Peyer's patch (tissue), 4 donors: ENCODE results near the gene RASSF3.

ENCODE experiments used
- CTCF ChIP-seq, 6 experiments: fragments of 450-650 bp in 4 of 6; fragments of 200-600 bp in 2 of 6; sonication (generic) in 1 of 6; IDR thresholded peaks; one replicate each; pipeline ENCODE4 v1.5.1; 2017 to 2019; ENCODE audit warnings: antibody characterized with exemption in 6 of 6, mild to moderate bottlenecking in 3 of 6, moderate library complexity in 1 of 6
- POLR2A ChIP-seq, 2 donors: fragments of 450-650 bp; IDR thresholded peaks; one replicate each; pipeline ENCODE4 v1.5.1; 2017; ENCODE audit warnings: antibody characterized with exemption in 2 of 2, mild to moderate bottlenecking in 2 of 2, moderate library complexity in 2 of 2

- no peak for TF ChIP-seq POLR2A (IDR thresholded peaks at IDR 0.05)
- TF ChIP-seq CTCF (IDR thresholded peaks at IDR 0.05) = no peak
Observed at GRCh38 chr12:64582114-64582513, 28.2 kb upstream of the RASSF3 start.
